Skeletal muscle satellite cell (primary cell): ENCODE measurements around the gene ACTG2.
"Not testable (repeated sequence)": the region's sequence is repeated elsewhere in the genome, so short reads cannot be mapped to it uniquely, and the experiment has no call there.

Experiments
- H3K27me3 ChIP-seq: 2 replicates; pipeline ENCODE4 v1.7.0; 2013; ENCODE audit warnings: low read length; ENCODE audit not compliant: control insufficient read depth, insufficient read depth
- H3K36me3 ChIP-seq: 2 replicates; pipeline ENCODE4 v1.7.0; 2013; ENCODE audit warnings: mild to moderate bottlenecking, control low read depth, low read length; ENCODE audit not compliant: insufficient read depth
- H3K4me1 ChIP-seq: 2 replicates; pipeline ENCODE4 v1.7.0; 2013; ENCODE audit warnings: low read length; ENCODE audit not compliant: control insufficient read depth, insufficient read depth
- H3K4me2 ChIP-seq: 2 replicates; pipeline ENCODE4 v1.7.0; 2013; ENCODE audit warnings: mild to moderate bottlenecking, low read length
- H3K4me3 ChIP-seq: 2 replicates; pipeline ENCODE4 v1.7.0; 2013; ENCODE audit warnings: low read length
- H3K9ac ChIP-seq: 2 replicates; pipeline ENCODE4 v1.7.0; 2013; ENCODE audit warnings: mild to moderate bottlenecking, low read depth, low read length, moderate library complexity
- H3K9me3 ChIP-seq: replicated peaks from 2 replicates; pipeline ENCODE4 v1.7.0; 2013; ENCODE audit warnings: mild to moderate bottlenecking, control low read depth, low read length

The ACTG2 gene

DNA sequence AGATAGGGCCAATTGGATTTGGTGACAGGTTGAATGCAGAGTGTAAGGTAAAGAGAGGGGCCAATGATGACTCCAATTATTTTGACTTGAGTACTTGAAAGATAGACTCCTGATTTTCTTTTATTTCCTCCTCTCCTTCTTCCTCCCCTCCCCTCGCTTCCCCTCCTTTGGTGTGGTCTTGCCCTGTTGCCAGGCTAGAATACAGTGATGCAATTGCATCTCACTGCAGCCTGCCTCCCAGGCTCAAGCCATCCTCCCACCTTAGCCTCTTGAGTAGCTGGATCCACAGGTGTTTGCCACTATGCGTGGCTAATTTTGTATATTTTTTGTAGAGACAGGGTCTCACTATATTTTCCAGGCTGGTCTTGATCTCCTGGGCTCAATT lies 36.1 kb downstream of the ACTG2 start:
- H3K4me2 ChIP-seq: peak overlapping the region; percentile 48
- H3K9ac ChIP-seq: no peak overlapping the region
- peaks cover 51% of the 10 kb centered on the region for H3K4me1 ChIP-seq
- H3K27me3 ChIP-seq: no peaks in the 10 kb centered on the region
- peaks cover 9% of the 10 kb centered on the region for H3K36me3 ChIP-seq
- H3K9me3 ChIP-seq: no peaks in the 10 kb centered on the region
- H3K4me3 ChIP-seq: no peak overlapping the region

DNA sequence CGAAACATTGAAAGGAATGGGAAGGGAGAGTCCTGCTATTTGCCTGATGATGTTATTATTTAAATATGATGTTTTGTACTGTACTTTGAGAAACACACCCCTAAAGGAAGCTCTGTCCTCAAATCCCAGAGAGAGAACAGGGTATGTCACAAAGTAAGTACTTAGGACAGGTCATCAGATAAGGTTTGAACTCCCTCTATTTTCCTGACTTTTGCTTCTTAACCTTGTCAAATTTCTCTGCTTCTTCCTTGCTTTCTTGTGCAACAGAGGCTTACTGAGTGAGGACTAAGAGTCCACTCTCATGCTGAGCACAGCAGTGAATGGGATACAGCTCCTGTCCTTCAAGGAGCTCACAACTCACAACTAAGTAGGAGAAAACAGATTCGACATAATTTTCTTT lies 37.6 kb downstream of the ACTG2 start:
- Histone ChIP-seq H3K4me2 (peak overlapping the region; percentile 41), H3K27me3 (no peaks in the 10 kb centered on the region), H3K4me1 (peaks cover 55% of the 10 kb centered on the region), H3K4me3 (no peak overlapping the region), H3K9me3 (no peaks in the 10 kb centered on the region), H3K9ac (no peak overlapping the region), H3K36me3 (peaks cover 9% of the 10 kb centered on the region)

DNA sequence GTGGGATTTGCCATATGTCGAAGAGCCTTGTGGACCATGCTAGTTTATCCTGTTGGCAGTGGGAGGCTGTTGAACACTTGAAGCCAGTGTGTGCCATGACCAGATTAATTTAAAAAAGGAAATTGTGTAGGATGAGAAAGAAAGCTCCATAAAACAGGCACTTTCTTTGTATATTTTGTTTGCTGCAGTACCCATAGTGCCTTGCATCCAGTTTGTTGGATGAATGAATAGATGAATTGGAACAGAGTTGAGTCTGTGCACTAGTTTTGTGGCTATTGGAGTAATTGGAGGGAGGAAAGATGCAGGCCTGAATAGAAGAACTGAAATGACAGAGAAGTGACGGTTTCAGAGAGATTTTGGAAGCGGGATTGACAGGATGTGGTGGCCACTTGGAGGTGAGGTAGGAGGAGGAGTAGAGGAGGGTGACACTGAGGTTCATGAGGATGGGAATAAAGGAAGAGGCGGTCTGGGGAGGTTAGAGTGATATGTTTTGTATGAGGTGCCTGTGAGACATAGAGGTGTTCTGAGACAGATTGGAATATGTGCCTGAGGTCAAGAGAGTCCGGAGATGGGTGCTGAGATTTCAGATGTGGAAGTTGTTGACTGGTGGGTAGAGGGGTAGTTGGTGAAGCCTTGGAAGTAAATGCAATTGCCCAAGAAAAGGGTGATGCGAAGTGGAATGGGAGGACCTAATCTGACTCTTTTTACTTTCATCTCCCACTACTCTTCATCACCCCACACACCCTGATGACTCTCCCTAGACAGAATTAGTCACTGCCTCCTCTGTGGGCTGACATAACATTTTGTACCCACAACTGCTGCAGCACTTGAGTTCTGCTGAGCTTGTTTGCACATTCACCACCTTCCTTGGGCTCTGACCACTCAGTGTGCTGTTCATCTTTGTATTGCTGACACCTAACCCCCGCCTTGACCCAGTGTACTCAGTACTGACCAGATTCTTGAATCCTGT lies 39.0 kb downstream of the ACTG2 start:
- H3K9ac ChIP-seq: no peak overlapping the region

DNA sequence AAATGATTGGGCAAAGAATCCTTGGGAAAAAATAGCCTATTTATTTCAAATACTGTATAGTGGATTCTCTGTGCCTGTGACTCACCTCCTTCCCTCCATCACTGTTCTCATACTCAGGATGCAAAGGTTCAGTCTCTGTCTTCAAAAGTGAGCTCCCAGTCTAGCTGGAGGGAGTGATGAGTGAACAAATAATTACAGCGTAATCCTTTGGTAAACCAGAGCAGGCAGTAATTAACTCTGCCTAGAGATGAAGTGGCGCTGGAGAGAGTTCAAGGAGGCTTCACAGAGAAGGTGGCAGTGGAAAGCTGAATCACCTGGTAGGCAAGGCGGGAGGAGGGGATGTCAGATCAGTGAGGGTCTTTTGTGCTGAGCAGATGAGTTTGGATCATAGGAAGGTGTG lies 40.4 kb downstream of the ACTG2 start:
- Histone ChIP-seq H3K9ac (no peak overlapping the region), H3K4me3 (no peak overlapping the region), H3K4me2 (peak overlapping the region; percentile 55), H3K4me1 (peaks cover 69% of the 10 kb centered on the region), H3K9me3 (no peaks in the 10 kb centered on the region), H3K36me3 (peaks cover 18% of the 10 kb centered on the region), H3K27me3 (no peaks in the 10 kb centered on the region)

More for the DNA sequence above, 39.0 kb downstream of the ACTG2 start:
- Histone ChIP-seq H3K36me3 (peaks cover 16% of the 10 kb centered on the region), H3K4me2 (peak overlapping the region; percentile 55), H3K9me3 (no peaks in the 10 kb centered on the region), H3K4me3 (peak overlapping the region; percentile 12), H3K27me3 (no peaks in the 10 kb centered on the region), H3K4me1 (peaks cover 60% of the 10 kb centered on the region)

DNA sequence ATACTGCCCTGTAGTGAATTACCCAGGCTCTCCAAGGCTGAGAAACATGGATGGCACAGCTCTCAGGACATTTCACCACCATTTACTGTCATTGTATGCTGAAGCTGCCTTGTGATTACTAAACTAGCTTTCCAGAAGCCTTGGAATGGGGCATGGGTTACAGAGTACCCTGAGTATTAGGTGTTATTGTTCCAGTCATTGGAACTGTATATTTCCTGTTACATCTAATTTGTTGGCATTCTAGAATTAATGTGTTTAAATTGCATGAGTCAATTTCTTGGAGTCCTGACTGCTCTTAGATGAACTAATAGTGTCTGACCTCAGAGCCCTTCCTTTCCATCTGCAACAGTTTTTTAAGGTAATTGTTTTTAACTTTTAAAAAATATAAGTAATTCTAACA lies 42.8 kb downstream of the ACTG2 start:
- Histone ChIP-seq H3K4me2 (no peak overlapping the region), H3K4me1 (peaks cover 65% of the 10 kb centered on the region), H3K36me3 (peaks cover 26% of the 10 kb centered on the region), H3K9me3 (no peaks in the 10 kb centered on the region), H3K9ac (no peak overlapping the region), H3K4me3 (no peak overlapping the region), H3K27me3 (no peaks in the 10 kb centered on the region)

DNA sequence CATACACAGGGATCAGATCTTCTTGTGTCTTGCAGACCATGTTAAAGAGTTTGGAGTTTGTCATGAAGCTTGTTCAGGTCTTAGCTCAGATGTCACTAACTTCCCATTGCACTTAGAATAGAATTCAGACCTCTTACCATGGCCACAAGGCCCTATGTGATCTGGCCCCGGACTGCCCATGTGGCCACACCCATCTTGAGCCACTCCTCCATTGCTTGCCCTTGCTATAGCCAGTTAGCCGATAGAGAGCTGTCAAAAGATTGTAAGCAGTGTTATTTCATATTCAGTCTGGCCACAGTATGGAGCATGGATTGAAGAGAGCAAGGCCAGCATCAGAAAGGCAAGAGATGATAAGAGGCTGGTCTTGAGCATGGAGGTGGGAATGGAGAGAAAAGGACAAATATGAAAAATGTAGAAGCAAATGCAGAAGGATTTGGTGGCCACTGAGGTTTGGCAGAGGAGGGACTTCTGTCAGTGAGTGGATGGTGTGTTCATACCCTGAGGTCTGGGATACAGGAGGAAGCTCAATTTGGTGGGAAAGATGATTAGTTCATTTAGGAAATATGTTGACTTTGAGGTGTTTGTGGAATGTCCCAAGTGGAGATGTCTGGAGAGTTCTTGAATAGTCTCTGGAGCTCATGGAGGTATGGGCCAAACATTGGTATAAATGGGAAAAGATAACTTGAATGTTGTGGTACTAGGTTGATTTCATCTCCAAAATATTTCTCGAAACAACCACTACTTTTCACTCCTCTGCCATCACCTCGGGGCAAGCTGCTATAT lies 44.5 kb downstream of the ACTG2 start:
- H3K27me3 ChIP-seq: no peaks in the 10 kb centered on the region
- H3K36me3 ChIP-seq: peaks cover 35% of the 10 kb centered on the region
- H3K9me3 ChIP-seq: no peaks in the 10 kb centered on the region
- no peak overlapping the region for H3K4me3 ChIP-seq
- no peak overlapping the region for H3K9ac ChIP-seq
- H3K4me1 ChIP-seq: peaks cover 54% of the 10 kb centered on the region
- H3K4me2 ChIP-seq: no peak overlapping the region

DNA sequence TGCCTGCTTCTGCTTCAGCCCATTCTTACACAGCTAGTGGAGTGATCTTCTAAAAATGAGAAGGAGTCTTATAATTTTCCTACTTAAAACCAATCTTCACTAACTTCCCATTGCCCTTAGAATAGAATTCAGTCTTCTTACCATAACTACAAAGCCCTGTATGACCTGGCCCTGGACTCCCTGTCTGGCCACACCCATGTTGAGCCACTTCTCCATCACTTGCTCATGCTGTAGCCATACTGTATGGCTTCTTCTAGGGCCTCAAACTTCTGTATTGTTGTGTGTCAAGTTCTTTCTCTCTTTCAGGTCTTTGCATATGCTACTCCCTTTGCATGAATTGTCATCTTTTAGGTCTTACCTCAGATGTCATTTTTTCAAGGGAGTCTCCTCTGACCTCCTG lies 45.1 kb downstream of the ACTG2 start:
- H3K9ac ChIP-seq: no peak overlapping the region
- H3K36me3 ChIP-seq: peaks cover 32% of the 10 kb centered on the region
- no peak overlapping the region for H3K4me3 ChIP-seq
- H3K4me1 ChIP-seq: peaks cover 48% of the 10 kb centered on the region
- no peak overlapping the region for H3K4me2 ChIP-seq
- no peaks in the 10 kb centered on the region for H3K9me3 ChIP-seq
- no peaks in the 10 kb centered on the region for H3K27me3 ChIP-seq

DNA sequence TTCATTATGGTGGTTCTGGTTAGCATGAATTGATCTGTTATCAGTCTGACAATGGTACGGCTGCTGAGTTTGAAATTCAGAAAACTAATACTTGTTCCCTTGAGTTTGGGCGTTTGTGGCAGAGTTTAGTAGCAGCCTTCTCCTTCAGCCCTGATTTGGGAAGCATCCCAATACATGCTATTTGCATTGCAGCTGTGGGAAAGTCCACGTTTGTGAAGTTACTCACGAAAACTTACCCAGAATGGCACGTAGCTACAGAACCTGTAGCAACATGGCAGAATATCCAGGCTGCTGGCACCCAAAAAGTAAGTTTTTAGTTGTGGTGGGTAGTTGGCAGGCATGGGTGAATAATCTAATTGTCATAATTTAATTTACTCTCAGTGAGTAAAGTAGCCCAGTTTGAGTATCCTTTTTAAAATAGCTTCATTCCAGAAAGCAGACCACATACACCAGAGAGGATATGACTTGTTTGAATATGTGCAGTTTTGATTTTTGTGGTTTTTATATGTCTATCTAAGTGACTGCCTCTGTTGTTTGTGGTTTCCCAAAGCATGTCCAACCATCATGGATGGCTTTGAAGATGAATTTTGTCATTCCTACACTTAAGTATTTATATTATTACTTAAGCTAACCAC lies 46.0 kb downstream of the ACTG2 start:
- peaks cover 41% of the 10 kb centered on the region for H3K4me1 ChIP-seq
- H3K4me3 ChIP-seq: peak overlapping the region; percentile 20
- peak overlapping the region; percentile 57 for H3K4me2 ChIP-seq
- H3K27me3 ChIP-seq: no peaks in the 10 kb centered on the region
- H3K36me3 ChIP-seq: peaks cover 25% of the 10 kb centered on the region
- H3K9ac ChIP-seq: peak overlapping the region; percentile 11
- H3K9me3 ChIP-seq: no peaks in the 10 kb centered on the region

DNA sequence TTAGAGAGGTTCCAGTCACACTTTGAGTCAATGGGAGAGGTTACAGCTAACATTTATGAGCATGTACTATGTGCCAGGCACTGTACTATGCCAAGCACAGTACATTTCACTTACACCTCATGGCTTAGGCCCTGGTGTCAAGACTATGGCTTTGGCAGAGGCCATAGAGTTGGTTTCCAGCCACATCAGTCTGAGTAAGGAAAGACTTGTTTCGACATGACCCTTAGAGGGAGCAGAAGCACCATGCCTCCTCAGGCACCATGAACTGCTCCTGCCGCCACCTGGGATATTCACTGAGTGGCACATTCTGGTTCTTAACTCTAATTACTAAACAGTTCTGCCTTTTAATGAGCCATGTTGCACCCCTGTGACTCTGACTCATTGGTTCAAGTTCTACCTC lies 46.6 kb downstream of the ACTG2 start:
- Histone ChIP-seq H3K4me1 (peaks cover 41% of the 10 kb centered on the region), H3K9ac (no peak overlapping the region), H3K4me3 (no peak overlapping the region), H3K9me3 (no peaks in the 10 kb centered on the region), H3K27me3 (no peaks in the 10 kb centered on the region), H3K36me3 (peaks cover 29% of the 10 kb centered on the region), H3K4me2 (peak overlapping the region; percentile 10)

DNA sequence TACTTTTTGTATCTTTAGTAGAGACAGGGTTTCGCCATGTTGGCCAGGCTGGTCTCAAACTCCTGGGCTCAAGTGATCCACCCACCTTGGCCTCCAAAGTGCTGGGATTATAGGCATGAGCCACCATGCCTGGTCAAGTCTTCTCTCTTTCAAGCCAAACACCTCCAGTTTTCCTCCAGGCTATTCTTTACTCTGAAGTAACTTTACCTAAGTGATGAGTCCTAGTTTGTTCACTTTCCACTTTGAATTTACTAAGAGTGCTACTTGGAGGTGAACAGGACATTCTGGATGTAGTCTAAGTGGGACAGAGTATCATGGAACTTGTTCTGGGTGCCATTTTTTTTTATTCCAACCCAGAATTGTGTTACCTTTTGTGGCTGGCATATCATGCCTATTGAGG lies 47.3 kb downstream of the ACTG2 start:
- not testable (repeated sequence) for H3K9ac ChIP-seq

DNA sequence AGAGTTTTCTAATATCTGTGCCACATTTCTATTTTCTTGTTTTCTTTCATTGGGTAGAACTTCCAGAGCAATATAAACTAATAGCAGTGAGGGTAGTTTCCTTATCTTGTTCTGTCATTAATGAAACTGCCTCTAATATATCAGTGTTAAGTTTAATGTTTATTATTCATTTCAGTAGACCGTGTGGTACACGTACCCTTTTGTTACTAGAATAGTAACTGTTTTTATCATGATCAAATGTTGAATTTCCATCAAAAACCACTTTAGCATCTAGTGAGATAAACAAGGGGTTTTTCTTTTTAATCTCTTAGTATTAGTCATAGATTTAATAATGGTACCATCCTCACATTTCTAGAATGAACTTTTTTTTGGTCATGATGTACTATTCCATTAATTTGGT lies 49.9 kb downstream of the ACTG2 start:
- no peaks in the 10 kb centered on the region for H3K9me3 ChIP-seq
- no peak overlapping the region for H3K9ac ChIP-seq
- H3K36me3 ChIP-seq: peaks cover 43% of the 10 kb centered on the region
- no peak overlapping the region for H3K4me2 ChIP-seq
- no peaks in the 10 kb centered on the region for H3K27me3 ChIP-seq
- peaks cover 24% of the 10 kb centered on the region for H3K4me1 ChIP-seq
- H3K4me3 ChIP-seq: no peak overlapping the region

More for the DNA sequence above, 47.3 kb downstream of the ACTG2 start:
- Histone ChIP-seq H3K36me3 (peaks cover 34% of the 10 kb centered on the region), H3K4me1 (peaks cover 41% of the 10 kb centered on the region)
- not testable (repeated sequence) for H3K4me3 ChIP-seq, H3K4me2 ChIP-seq, H3K27me3 ChIP-seq, H3K9me3 ChIP-seq
